Measurements from ENCODE around the gene LPP. TPM values are rescaled to one million over a fixed set of nuclear protein-coding genes. Genes with fewer than 3 reads are reported as not detected.
"Not testable (repeated sequence)": the region's sequence is repeated elsewhere in the genome, so short reads cannot be mapped to it uniquely, and the experiment has no call there.

Gene LPP
- total RNA-seq, 1 donor from 2014 or later: 93.9 TPM

- TF ChIP-seq, protein P1, sequence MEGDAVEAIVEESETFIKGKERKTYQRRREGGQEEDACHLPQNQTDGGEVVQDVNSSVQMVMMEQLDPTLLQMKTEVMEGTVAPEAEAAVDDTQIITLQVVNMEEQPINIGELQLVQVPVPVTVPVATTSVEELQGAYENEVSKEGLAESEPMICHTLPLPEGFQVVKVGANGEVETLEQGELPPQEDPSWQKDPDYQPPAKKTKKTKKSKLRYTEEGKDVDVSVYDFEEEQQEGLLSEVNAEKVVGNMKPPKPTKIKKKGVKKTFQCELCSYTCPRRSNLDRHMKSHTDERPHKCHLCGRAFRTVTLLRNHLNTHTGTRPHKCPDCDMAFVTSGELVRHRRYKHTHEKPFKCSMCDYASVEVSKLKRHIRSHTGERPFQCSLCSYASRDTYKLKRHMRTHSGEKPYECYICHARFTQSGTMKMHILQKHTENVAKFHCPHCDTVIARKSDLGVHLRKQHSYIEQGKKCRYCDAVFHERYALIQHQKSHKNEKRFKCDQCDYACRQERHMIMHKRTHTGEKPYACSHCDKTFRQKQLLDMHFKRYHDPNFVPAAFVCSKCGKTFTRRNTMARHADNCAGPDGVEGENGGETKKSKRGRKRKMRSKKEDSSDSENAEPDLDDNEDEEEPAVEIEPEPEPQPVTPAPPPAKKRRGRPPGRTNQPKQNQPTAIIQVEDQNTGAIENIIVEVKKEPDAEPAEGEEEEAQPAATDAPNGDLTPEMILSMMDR (conservative IDR thresholded peaks at IDR 0.05; ENCODE audit: low read depth, low read length): no peak
- H3K4me3 ChIP-seq (ENCODE audit: low read depth, low read length): no peak overlapping the region
- no peak for DNase-seq (ENCODE audit: low read depth)
Observed at GRCh38 chr3:188417271-188417696, 263.3 kb downstream of the LPP start.

- TF ChIP-seq, protein P1 (conservative IDR thresholded peaks at IDR 0.05; ENCODE audit: low read depth, low read length): no peak
- H3K4me3 ChIP-seq (ENCODE audit: low read depth, low read length): no peak overlapping the region
- DNase-seq (ENCODE audit: low read depth): no peak
Observed at GRCh38 chr3:188417766-188418165, 263.8 kb downstream of the LPP start.

GRCh38 chr3:188421151-188421821 is 267.3 kb downstream of the LPP start:
- no peak overlapping the region for H3K4me3 ChIP-seq (ENCODE audit: low read depth, low read length)

GRCh38 chr3:188421836-188422540 is 268.0 kb downstream of the LPP start:
- H3K4me3 ChIP-seq (ENCODE audit: low read depth, low read length): no peak overlapping the region
- DNase-seq (ENCODE audit: low read depth): no peak
- TF ChIP-seq, protein P1 (conservative IDR thresholded peaks at IDR 0.05; ENCODE audit: low read depth, low read length): no peak

More at GRCh38 chr3:188421151-188421821, 267.3 kb downstream of the LPP start:
- peak; percentile 32 for DNase-seq (ENCODE audit: low read depth)
- TF ChIP-seq, protein P1 (conservative IDR thresholded peaks at IDR 0.05; ENCODE audit: low read depth, low read length): no peak

GRCh38 chr3:188427981-188428380 is 274.0 kb downstream of the LPP start:
- H3K4me3 ChIP-seq (ENCODE audit: low read depth, low read length): not testable (repeated sequence)
- peak; percentile 38 for DNase-seq (ENCODE audit: low read depth)

- no peak overlapping the region for H3K4me3 ChIP-seq (ENCODE audit: low read depth, low read length)
- TF ChIP-seq, protein P1 (conservative IDR thresholded peaks at IDR 0.05; ENCODE audit: low read depth, low read length): no peak
- DNase-seq (ENCODE audit: low read depth): no peak
Observed at GRCh38 chr3:188431040-188431439, 277.1 kb downstream of the LPP start.

GRCh38 chr3:188431553-188431952 is 277.6 kb downstream of the LPP start:
- TF ChIP-seq, protein P1 (conservative IDR thresholded peaks at IDR 0.05; ENCODE audit: low read depth, low read length): no peak
- DNase-seq (ENCODE audit: low read depth): peak; percentile 30
- H3K4me3 ChIP-seq (ENCODE audit: low read depth, low read length): no peak overlapping the region
